H9 (cell line): ENCODE results near the gene DNAJC30. TPM values are rescaled to one million over a fixed set of nuclear protein-coding genes. Genes with fewer than 3 reads are reported as not detected.

ENCODE experiments used
- DNase-seq: peaks from one replicate; pipeline ENCODE4 v3.0.0-alpha.2; 2017
- H2AFZ ChIP-seq: one replicate; pipeline ENCODE4 v1.6.1; 2013; ENCODE audit warnings: mild to moderate bottlenecking, low read length, control low read depth, moderate library complexity
- H2AK5ac ChIP-seq: 2 replicates; pipeline ENCODE4 v1.6.1; 2013; ENCODE audit warnings: low read length, control low read depth, mixed read lengths; ENCODE audit not compliant: insufficient read length
- H2BK120ac ChIP-seq: one replicate; pipeline ENCODE4 v1.6.1; 2013; ENCODE audit warnings: low read depth, mild to moderate bottlenecking, low read length, control low read depth, inconsistent platforms; ENCODE audit not compliant: poor library complexity, severe bottlenecking
- H2BK12ac ChIP-seq: 2 replicates; pipeline ENCODE4 v1.6.1; 2013; ENCODE audit warnings: low read length, control low read depth, mixed read lengths, low read depth; ENCODE audit not compliant: insufficient read length
- H2BK15ac ChIP-seq: 2 replicates; pipeline ENCODE4 v1.6.1; 2013; ENCODE audit warnings: low read depth, low read length, control low read depth
- H2BK20ac ChIP-seq: one replicate; pipeline ENCODE4 v1.6.1; 2013; ENCODE audit warnings: low read depth, mild to moderate bottlenecking, low read length, control low read depth, inconsistent platforms; ENCODE audit not compliant: poor library complexity, severe bottlenecking
- H2BK5ac ChIP-seq: 2 replicates; pipeline ENCODE4 v1.6.1; 2013; ENCODE audit warnings: low read length, control low read depth, mixed read lengths; ENCODE audit not compliant: insufficient read length
- H3K14ac ChIP-seq: 2 replicates; pipeline ENCODE4 v1.6.1; 2013; ENCODE audit warnings: low read length, control low read depth; ENCODE audit not compliant: insufficient read depth
- H3K18ac ChIP-seq: 2 replicates; pipeline ENCODE4 v1.6.1; 2013; ENCODE audit warnings: low read depth, mild to moderate bottlenecking, mixed read lengths, low read length, control low read depth; ENCODE audit not compliant: insufficient read length
- H3K23ac ChIP-seq: 2 replicates; pipeline ENCODE4 v1.6.1; 2013; ENCODE audit warnings: low read length, control low read depth, mixed read lengths, low read depth; ENCODE audit not compliant: insufficient read length
- H3K23me2 ChIP-seq: 2 replicates; pipeline ENCODE4 v1.6.1; 2013; ENCODE audit warnings: low read depth, mild to moderate bottlenecking, mixed read lengths, low read length, control low read depth; ENCODE audit not compliant: insufficient read length, poor library complexity, severe bottlenecking
- H3K27ac ChIP-seq: 2 replicates; pipeline ENCODE4 v1.5.1; 2013; ENCODE audit warnings: low read length, control low read depth, mixed read lengths, low read depth; ENCODE audit not compliant: insufficient read length
- H3K27me3 ChIP-seq: 2 replicates; pipeline ENCODE4 v1.6.1; 2013; ENCODE audit warnings: low read length, control low read depth, inconsistent platforms; ENCODE audit not compliant: insufficient read depth
- H3K4ac ChIP-seq: 2 replicates; pipeline ENCODE4 v1.6.1; 2013; ENCODE audit warnings: low read depth, mild to moderate bottlenecking, control low read depth, inconsistent platforms, low read length, moderate library complexity
- H3K4me1 ChIP-seq: 2 replicates; pipeline ENCODE4 v1.6.1; 2013; ENCODE audit warnings: low read length, control low read depth, inconsistent platforms; ENCODE audit not compliant: insufficient read depth
- H3K4me2 ChIP-seq: 2 replicates; pipeline ENCODE4 v1.6.1; 2013; ENCODE audit warnings: low read length, control low read depth, mixed read lengths; ENCODE audit not compliant: insufficient read length, insufficient read depth
- H3K56ac ChIP-seq: 2 replicates; pipeline ENCODE4 v1.6.1; 2013; ENCODE audit warnings: low read depth, mild to moderate bottlenecking, mixed read lengths, low read length, control low read depth; ENCODE audit not compliant: insufficient read length
- H3K79me1 ChIP-seq: 2 replicates; pipeline ENCODE4 v1.6.1; 2013; ENCODE audit warnings: low read depth, mild to moderate bottlenecking, moderate library complexity, low read length, control low read depth, inconsistent platforms; ENCODE audit not compliant: insufficient read depth, poor library complexity, severe bottlenecking
- H3K79me2 ChIP-seq: 2 replicates; pipeline ENCODE4 v1.6.1; 2013; ENCODE audit warnings: low read length, control low read depth, inconsistent platforms; ENCODE audit not compliant: insufficient read depth
- H3K9ac ChIP-seq: 2 replicates; pipeline ENCODE4 v1.6.1; 2013; ENCODE audit warnings: low read length, control low read depth, mixed read lengths; ENCODE audit not compliant: insufficient read length; ENCODE audit errors: extremely low read depth
- H3K9me3 ChIP-seq: one replicate; pipeline ENCODE4 v1.6.1; 2013; ENCODE audit warnings: low read depth, low read length, inconsistent platforms; ENCODE audit not compliant: control insufficient read depth
- H3T11ph ChIP-seq: one replicate; pipeline ENCODE4 v1.6.1; 2013; ENCODE audit warnings: mild to moderate bottlenecking, low read length, control low read depth, inconsistent platforms
- H4K20me1 ChIP-seq: one replicate; pipeline ENCODE4 v1.6.1; 2013; ENCODE audit not compliant: control insufficient read depth, insufficient read length, insufficient read depth
- H4K5ac ChIP-seq: 2 replicates; pipeline ENCODE4 v1.6.1; 2013; ENCODE audit warnings: low read depth, mild to moderate bottlenecking, mixed read lengths, low read length, control low read depth; ENCODE audit not compliant: insufficient read length
- H4K8ac ChIP-seq: replicated peaks from 2 replicates; pipeline ENCODE4 v1.6.1; 2013; ENCODE audit warnings: low read length, control low read depth, mixed read lengths, low read depth; ENCODE audit not compliant: insufficient read length
- H4K91ac ChIP-seq: 2 replicates; pipeline ENCODE4 v1.6.1; 2013; ENCODE audit warnings: low read depth, mild to moderate bottlenecking, moderate library complexity, mixed read lengths, low read length, control low read depth; ENCODE audit not compliant: insufficient read length
- H3K27ac Mint-ChIP-seq, 3 experiments: 2 replicates in 2 of 3; 3 replicates in 1 of 3; pipeline ENCODE4 v1.8.0; 2020 to 2021; ENCODE audit warnings: mixed read lengths in 3 of 3, mild to moderate bottlenecking in 1 of 3, moderate library complexity in 1 of 3
- H3K27me3 Mint-ChIP-seq: 2 replicates; pipeline ENCODE4 v1.8.0; 2021; ENCODE audit warnings: low read depth, mild to moderate bottlenecking, moderate library complexity, mixed read lengths
- H3K36me3 Mint-ChIP-seq, 3 experiments: 2 replicates in 2 of 3; 3 replicates in 1 of 3; pipeline ENCODE4 v1.8.0; 2020 to 2021; ENCODE audit warnings: low read depth in 3 of 3, mixed read lengths in 3 of 3; ENCODE audit not compliant: insufficient read depth in 1 of 3
- H3K4me1 Mint-ChIP-seq, 2 experiments: 2 replicates each; pipeline ENCODE4 v1.8.0; 2020; ENCODE audit warnings: mixed read lengths in 2 of 2
- H3K4me3 Mint-ChIP-seq, 2 experiments: 2 replicates in 1 of 2; 3 replicates in 1 of 2; pipeline ENCODE4 v1.8.0; 2020 to 2021; ENCODE audit warnings: mild to moderate bottlenecking in 2 of 2, mixed read lengths in 2 of 2, moderate library complexity in 1 of 2
- H3K9me3 Mint-ChIP-seq, 2 experiments: 2 replicates in 1 of 2; 3 replicates in 1 of 2; pipeline ENCODE4 v1.8.0; 2020; ENCODE audit warnings: mild to moderate bottlenecking in 2 of 2, mixed read lengths in 2 of 2, moderate library complexity in 1 of 2
- WGBS: extraction: QIAGEN DNeasy Blood & Tissue Kit; methylation state at CpG from one replicate; pipeline ENCODE4 v1.1.7; 2013; ENCODE audit warnings: missing lambda C conversion rate, low lambda C conversion rate, mixed read lengths; ENCODE audit not compliant: insufficient read length; ENCODE audit errors: extremely low coverage; 5-methylcytosine and 5-hydroxymethylcytosine counted together
- total RNA-seq: library from RNA; stranded (reverse); gene quantifications from 2 replicates; pipeline ENCODE4 v1.2.1, GENCODE V29; 2021
- TF ChIP-seq, protein P1 (sequence below): fragments of 200-600 bp; sonication (generic); conservative IDR thresholded peaks from 3 replicates; pipeline ENCODE4 v1.8.0; 2021; ENCODE audit warnings: antibody characterized with exemption, mild to moderate bottlenecking

Gene DNAJC30
- total RNA-seq, 1 experiment from 2014 or later: 8.1 TPM

GRCh38 chr7:73669858-73670385 is 13.3 kb downstream of the DNAJC30 start:
- TF ChIP-seq, protein P1, sequence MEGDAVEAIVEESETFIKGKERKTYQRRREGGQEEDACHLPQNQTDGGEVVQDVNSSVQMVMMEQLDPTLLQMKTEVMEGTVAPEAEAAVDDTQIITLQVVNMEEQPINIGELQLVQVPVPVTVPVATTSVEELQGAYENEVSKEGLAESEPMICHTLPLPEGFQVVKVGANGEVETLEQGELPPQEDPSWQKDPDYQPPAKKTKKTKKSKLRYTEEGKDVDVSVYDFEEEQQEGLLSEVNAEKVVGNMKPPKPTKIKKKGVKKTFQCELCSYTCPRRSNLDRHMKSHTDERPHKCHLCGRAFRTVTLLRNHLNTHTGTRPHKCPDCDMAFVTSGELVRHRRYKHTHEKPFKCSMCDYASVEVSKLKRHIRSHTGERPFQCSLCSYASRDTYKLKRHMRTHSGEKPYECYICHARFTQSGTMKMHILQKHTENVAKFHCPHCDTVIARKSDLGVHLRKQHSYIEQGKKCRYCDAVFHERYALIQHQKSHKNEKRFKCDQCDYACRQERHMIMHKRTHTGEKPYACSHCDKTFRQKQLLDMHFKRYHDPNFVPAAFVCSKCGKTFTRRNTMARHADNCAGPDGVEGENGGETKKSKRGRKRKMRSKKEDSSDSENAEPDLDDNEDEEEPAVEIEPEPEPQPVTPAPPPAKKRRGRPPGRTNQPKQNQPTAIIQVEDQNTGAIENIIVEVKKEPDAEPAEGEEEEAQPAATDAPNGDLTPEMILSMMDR: no peak
- H3K27ac Mint-ChIP-seq: no peak overlapping the region
- H3K4me1 Mint-ChIP-seq: peaks cover 10 to 35% of the 10 kb centered on the region in 2 experiments
- H3K27ac ChIP-seq: no peak overlapping the region
- peaks cover 10% of the 10 kb centered on the region for H3K23me2 ChIP-seq
- DNase-seq: no peak
- no peaks in the 10 kb centered on the region for H3K79me1 ChIP-seq
- H3K27me3 ChIP-seq: no peaks in the 10 kb centered on the region
- no peak overlapping the region for H3K4ac ChIP-seq
- H2BK20ac ChIP-seq: no peak overlapping the region
- peak overlapping the region in 1 of 2 experiments; percentile 6; a peak in 1 of 5 replicates for H3K4me3 Mint-ChIP-seq
- H2BK5ac ChIP-seq: no peak overlapping the region
- H3K79me2 ChIP-seq: no peaks in the 10 kb centered on the region
- no peak overlapping the region for H2BK120ac ChIP-seq
- no peak overlapping the region for H3T11ph ChIP-seq
- H3K14ac ChIP-seq: no peak overlapping the region
- no peaks in the 10 kb centered on the region for H4K20me1 ChIP-seq
- WGBS: no CpG with 5 or more reads among the region's 12 CpGs
- no peak overlapping the region for H3K56ac ChIP-seq
- H3K4me1 ChIP-seq: no peaks in the 10 kb centered on the region
- no peak overlapping the region for H4K5ac ChIP-seq
- H2BK12ac ChIP-seq: no peak overlapping the region
- no peak overlapping the region for H2BK15ac ChIP-seq
- no peak overlapping the region for H2AFZ ChIP-seq
- no peaks in the 10 kb centered on the region for H3K9me3 Mint-ChIP-seq
- no peak overlapping the region for H3K4me2 ChIP-seq
- peaks cover 0 to 7% (median 4%) of the 10 kb centered on the region in 3 experiments; a peak in 3 of 7 replicates for H3K36me3 Mint-ChIP-seq
- no peak overlapping the region for H3K23ac ChIP-seq
- H4K8ac ChIP-seq: no peak overlapping the region
- no peaks in the 10 kb centered on the region for H3K9me3 ChIP-seq
- H3K27me3 Mint-ChIP-seq: peaks cover 25% of the 10 kb centered on the region
- H3K9ac ChIP-seq: no peak overlapping the region
- H3K18ac ChIP-seq: no peak overlapping the region
- no peak overlapping the region for H2AK5ac ChIP-seq
- no peak overlapping the region for H4K91ac ChIP-seq
